Vagina (tissue), 2 donors: ENCODE measurements around the gene HEPHL1. TPM values are rescaled to one million over a fixed set of nuclear protein-coding genes. Genes with fewer than 3 reads are reported as not detected.

Experiments used
- DNase-seq, 2 donors: peaks; one replicate each; pipeline ENCODE4 v3.0.0-alpha.2; 2017; ENCODE audit errors: extremely low spot score in 2 of 2
- H3K27ac ChIP-seq: fragments of 200-600 bp; sonication (generic); one replicate; pipeline ENCODE4 v1.5.1; 2019
- H3K27me3 ChIP-seq: fragments of 200-600 bp; sonication (generic); one replicate; pipeline ENCODE4 v1.5.1; 2019
- H3K36me3 ChIP-seq, 2 donors: fragments of 200-600 bp; sonication (generic); one replicate each; pipeline ENCODE4 v1.5.1; 2017 to 2019
- H3K4me1 ChIP-seq: fragments of 200-600 bp; sonication (generic); one replicate; pipeline ENCODE4 v1.5.1; 2019
- H3K4me3 ChIP-seq, 2 donors: fragments of 200-600 bp; sonication (generic); 1 replicate in 1 of 2; 2 replicates in 1 of 2; pipeline ENCODE4 v1.5.1; 2016 to 2019
- H3K9me3 ChIP-seq: fragments of 200-600 bp; sonication (generic); one replicate; pipeline ENCODE4 v1.5.1; 2019
- CTCF ChIP-seq, 3 experiments: fragments of 450-650 bp in 2 of 3; fragments of 200-600 bp in 1 of 3; sonication (generic) in 1 of 3; IDR thresholded peaks; one replicate each; pipeline ENCODE4 v1.5.1; 2017 to 2019; ENCODE audit warnings: antibody characterized with exemption in 3 of 3, mild to moderate bottlenecking in 2 of 3, moderate library complexity in 2 of 3
- POLR2A ChIP-seq, 2 donors: fragments of 450-650 bp; IDR thresholded peaks; one replicate each; pipeline ENCODE4 v1.6.1; 2017; ENCODE audit warnings: antibody characterized with exemption in 2 of 2, mild to moderate bottlenecking in 2 of 2, moderate library complexity in 2 of 2
- POLR2AphosphoS5 ChIP-seq, 2 donors: sonication (generic); formaldehyde crosslinking; IDR thresholded peaks; one replicate each; pipeline ENCODE4 v1.9.0; 2017; ENCODE audit warnings: antibody characterized with exemption in 2 of 2, mild to moderate bottlenecking in 2 of 2, low read depth in 1 of 2; ENCODE audit not compliant: insufficient read depth in 1 of 2
- intact Hi-C: fragments of 100-400 bp; cut with DNase I; formaldehyde crosslinking; loops from one replicate; pipeline ENCODE4 v1.15.1; 2023
- total RNA-seq: library from RNA; depleted of rRNA; stranded (reverse); fragments of >200 nt; gene quantifications from one replicate; pipeline ENCODE4 v1.2.3, GENCODE V29; 2016

The HEPHL1 gene
- total RNA-seq, 1 donor from 2014 or later = 1.7 TPM

GRCh38 chr11:94007426-94007825 lies 13.7 kb upstream of the HEPHL1 start:
- Histone ChIP-seq H3K9me3 (no peaks in the 10 kb centered on the region), H3K4me1 (no peaks in the 10 kb centered on the region), H3K36me3 (no peaks in the 10 kb centered on the region), H3K27ac (no peak overlapping the region), H3K4me3 (no peak overlapping the region), H3K27me3 (no peaks in the 10 kb centered on the region)
- no peak for DNase-seq
- intact Hi-C loops = no loop called here
- TF ChIP-seq CTCF (IDR thresholded peaks at IDR 0.05) (no peak), POLR2AphosphoS5 (IDR thresholded peaks at IDR 0.05; ENCODE audit: insufficient read depth in 1 of 2, low read depth in 1 of 2) (no peak), POLR2A (IDR thresholded peaks at IDR 0.05) (no peak)

GRCh38 chr11:94007906-94008305 lies 13.2 kb upstream of the HEPHL1 start:
- Histone ChIP-seq H3K27ac (no peak overlapping the region), H3K4me3 (no peak overlapping the region), H3K4me1 (no peaks in the 10 kb centered on the region), H3K9me3 (no peaks in the 10 kb centered on the region), H3K27me3 (no peaks in the 10 kb centered on the region), H3K36me3 (no peaks in the 10 kb centered on the region)
- TF ChIP-seq POLR2A (IDR thresholded peaks at IDR 0.05) (no peak), POLR2AphosphoS5 (IDR thresholded peaks at IDR 0.05; ENCODE audit: insufficient read depth in 1 of 2, low read depth in 1 of 2) (no peak), CTCF (IDR thresholded peaks at IDR 0.05) (no peak)
- no peak for DNase-seq
- intact Hi-C loops = no loop called here

- Histone ChIP-seq H3K27me3 (no peaks in the 10 kb centered on the region), H3K4me3 (no peak overlapping the region), H3K27ac (no peak overlapping the region), H3K36me3 (no peaks in the 10 kb centered on the region), H3K9me3 (no peaks in the 10 kb centered on the region), H3K4me1 (no peaks in the 10 kb centered on the region)
- intact Hi-C loops = no loop called here
- DNase-seq = no peak
- TF ChIP-seq CTCF (IDR thresholded peaks at IDR 0.05) (no peak), POLR2AphosphoS5 (IDR thresholded peaks at IDR 0.05; ENCODE audit: insufficient read depth in 1 of 2, low read depth in 1 of 2) (no peak), POLR2A (IDR thresholded peaks at IDR 0.05) (no peak)
Measured at GRCh38 chr11:94010136-94010535, 11.0 kb upstream of the HEPHL1 start.

GRCh38 chr11:94011478-94011877 lies 9.7 kb upstream of the HEPHL1 start:
- no peak overlapping the region for H3K4me3 ChIP-seq
- TF ChIP-seq POLR2AphosphoS5 (IDR thresholded peaks at IDR 0.05; ENCODE audit: insufficient read depth in 1 of 2, low read depth in 1 of 2) (no peak), CTCF (IDR thresholded peaks at IDR 0.05) (no peak), POLR2A (IDR thresholded peaks at IDR 0.05) (no peak)
- no peaks in the 10 kb centered on the region for H3K9me3 ChIP-seq
- intact Hi-C loops = no loop called here
- no peaks in the 10 kb centered on the region for H3K4me1 ChIP-seq
- H3K36me3 ChIP-seq = no peaks in the 10 kb centered on the region
- no peaks in the 10 kb centered on the region for H3K27me3 ChIP-seq
- H3K27ac ChIP-seq = no peak overlapping the region
- DNase-seq = no peak

- no peaks in the 10 kb centered on the region for H3K9me3 ChIP-seq
- no peaks in the 10 kb centered on the region for H3K4me1 ChIP-seq
- H3K27ac ChIP-seq = no peak overlapping the region
- no peak overlapping the region for H3K4me3 ChIP-seq
- no peaks in the 10 kb centered on the region for H3K36me3 ChIP-seq
- no peaks in the 10 kb centered on the region for H3K27me3 ChIP-seq
- TF ChIP-seq CTCF (IDR thresholded peaks at IDR 0.05) = no peak
- no peak for TF ChIP-seq POLR2A (IDR thresholded peaks at IDR 0.05)
- no peak for TF ChIP-seq POLR2AphosphoS5 (IDR thresholded peaks at IDR 0.05; ENCODE audit: insufficient read depth in 1 of 2, low read depth in 1 of 2)
- DNase-seq = no peak
- intact Hi-C loops = no loop called here
Measured at GRCh38 chr11:94017446-94017845, 3.7 kb upstream of the HEPHL1 start.
